PC-9 (cell line): ENCODE data around the gene SHISAL2A. TPM values are rescaled to one million over a fixed set of nuclear protein-coding genes. Genes with fewer than 3 reads are reported as not detected.
A peak's percentile ranks its signal among the peaks of the same experiment; 100 is the strongest.

Experiments used
- BruUV-seq: library from RNA; stranded (reverse); fragments of 400-500 nt; replicated peaks from 2 replicates; lab custom pipeline; 2021; lab: Mats Ljungman, UMichigan
- CTCF ChIA-PET: fragments of 300-600 bp; sonication (Branson Sonifier 250); formaldehyde crosslinking; loops from one replicate; lab custom pipeline; 2022; ENCODE audit warnings: antibody characterized with exemption; lab: Charles Lee
- POLR2A ChIA-PET: fragments of 300-600 bp; sonication (Branson Sonifier 250); formaldehyde crosslinking; loops from one replicate; lab custom pipeline; 2022; ENCODE audit warnings: antibody characterized with exemption; ENCODE audit not compliant: unreplicated experiment; lab: Charles Lee
- DNase-seq, 2 experiments: peaks; one replicate each; pipeline versions ENCODE4 v3.0.0 to v3.0.0-alpha.2; 2015 to 2022; ENCODE audit warnings: mixed read lengths in 1 of 2
- H2AFZ ChIP-seq: fragments of 200-600 bp; sonication (generic); 2 replicates; pipeline ENCODE4 v1.8.1; 2017; ENCODE audit warnings: antibody characterized with exemption
- H3F3A ChIP-seq: fragments of 200-600 bp; sonication (generic); 2 replicates; pipeline ENCODE4 v1.8.1; 2017; ENCODE audit warnings: antibody characterized with exemption, mild to moderate bottlenecking, low read depth; ENCODE audit not compliant: insufficient read depth
- H3K27ac ChIP-seq: fragments of 200-600 bp; sonication (generic); 2 replicates; pipeline ENCODE4 v1.6.1; 2016; ENCODE audit warnings: mixed run types
- H3K27me3 ChIP-seq: fragments of 200-600 bp; sonication (generic); 2 replicates; pipeline ENCODE4 v1.6.1; 2016; ENCODE audit warnings: low read depth, mixed run types; ENCODE audit not compliant: insufficient read depth
- H3K36me3 ChIP-seq: fragments of 200-600 bp; sonication (generic); 2 replicates; pipeline ENCODE4 v1.6.1; 2016; ENCODE audit warnings: low read depth, mixed run types
- H3K4me1 ChIP-seq: fragments of 200-600 bp; sonication (generic); replicated peaks from 2 replicates; pipeline ENCODE4 v1.6.1; 2016; ENCODE audit warnings: mixed run types; ENCODE audit not compliant: insufficient read depth
- H3K4me2 ChIP-seq: fragments of 200-600 bp; sonication (generic); 2 replicates; pipeline ENCODE4 v1.6.1; 2017; ENCODE audit warnings: mixed run types
- H3K4me3 ChIP-seq: fragments of 200-600 bp; sonication (generic); 2 replicates; pipeline ENCODE4 v1.6.1; 2016; ENCODE audit warnings: mixed run types
- H3K79me2 ChIP-seq: fragments of 200-600 bp; sonication (generic); 2 replicates; pipeline ENCODE4 v1.6.1; 2017; ENCODE audit warnings: low read depth, mixed run types
- H3K9me2 ChIP-seq: fragments of 200-600 bp; sonication (generic); 2 replicates; pipeline ENCODE4 v1.8.1; 2017; ENCODE audit warnings: mild to moderate bottlenecking; ENCODE audit not compliant: insufficient read depth
- H3K9me3 ChIP-seq: fragments of 200-600 bp; sonication (generic); 2 replicates; pipeline ENCODE4 v1.8.1; 2016; ENCODE audit warnings: low read depth; ENCODE audit not compliant: insufficient read depth
- H4K20me1 ChIP-seq: fragments of 200-600 bp; sonication (generic); 2 replicates; pipeline ENCODE4 v1.8.1; 2017; ENCODE audit not compliant: insufficient read depth
- CTCF ChIP-seq: fragments of 200-600 bp; sonication (generic); conservative IDR thresholded peaks from 2 replicates; pipeline ENCODE4 v1.6.1; 2017; ENCODE audit warnings: mixed run types, antibody characterized with exemption, mild to moderate bottlenecking, moderate library complexity
- EZH2 ChIP-seq: fragments of 200-600 bp; sonication (generic); IDR thresholded peaks from 2 replicates; pipeline ENCODE4 v1.8.0; 2017; ENCODE audit warnings: antibody characterized with exemption, low read depth
- intact Hi-C: fragments of 100-400 bp; cut with micrococcal nuclease; formaldehyde crosslinking; loops from one replicate; pipeline ENCODE4 v1.10.0; 2022; ENCODE audit not compliant: unreplicated experiment
- total RNA-seq: library from RNA; stranded (reverse); gene quantifications from 2 replicates; pipeline ENCODE4 v1.2.3, GENCODE V29; 2021

Gene SHISAL2A
- total RNA-seq, 1 experiment from 2014 or later, result not detected

GRCh38 chr1:52660807-52661206 lies 27.8 kb downstream of the SHISAL2A start:
- H3F3A ChIP-seq, result peaks cover 47% of the 10 kb centered on the region
- no peak for DNase-seq
- H3K9me2 ChIP-seq, result no peaks in the 10 kb centered on the region
- H3K9me3 ChIP-seq, result no peaks in the 10 kb centered on the region
- H3K27me3 ChIP-seq, result no peaks in the 10 kb centered on the region
- no peak overlapping the region for H3K4me2 ChIP-seq
- ChIA-PET POLR2A (no interaction called here), CTCF (no interaction called here)
- H3K4me1 ChIP-seq, result peaks cover 37% of the 10 kb centered on the region
- H4K20me1 ChIP-seq, result no peaks in the 10 kb centered on the region
- H3K27ac ChIP-seq, result no peak overlapping the region
- no peak for TF ChIP-seq CTCF
- TF ChIP-seq EZH2, result no peak
- no peaks in the 10 kb centered on the region for H3K36me3 ChIP-seq
- no TSS peak for BruUV-seq
- intact Hi-C loops, result no loop called here
- no peaks in the 10 kb centered on the region for H3K79me2 ChIP-seq
- no peak overlapping the region for H3K4me3 ChIP-seq
- no peak overlapping the region for H2AFZ ChIP-seq

- TF ChIP-seq CTCF, result no peak; the same call in 1 of the 2 replicates
- no peak for TF ChIP-seq EZH2
- Histone ChIP-seq H3K27me3 (no peaks in the 10 kb centered on the region), H4K20me1 (no peaks in the 10 kb centered on the region), H3K4me3 (peak overlapping the region; percentile 39; the same call in 1 of the 2 replicates), H3F3A (peaks cover 47% of the 10 kb centered on the region), H3K9me2 (no peaks in the 10 kb centered on the region), H3K9me3 (no peaks in the 10 kb centered on the region), H3K36me3 (no peaks in the 10 kb centered on the region), H3K4me2 (peak overlapping the region; percentile 73), H3K27ac (peak overlapping the region; percentile 26; the same call in 1 of the 2 replicates), H3K4me1 (peaks cover 37% of the 10 kb centered on the region), H2AFZ (peak overlapping the region; percentile 65), H3K79me2 (no peaks in the 10 kb centered on the region)
- ChIA-PET POLR2A (interaction anchor here (0.6 to 0.7 kb wide), 3 partner anchors 75 to 1198 kb away, joined by 4 to 5 read pairs (median 4); partner anchors contain the start of gene PRPF38A), CTCF (interaction anchor here (0.7 kb wide), 2 partner anchors 25 to 110 kb away, joined by 3 to 4 read pairs; partner anchors contain the start of gene TUT4)
- no TSS peak for BruUV-seq
- intact Hi-C loops, result loop anchor here (1.0 kb wide), 1 partner anchor 110 kb away; no protein-coding TSS in a partner anchor
- DNase-seq, result peak; percentile 66 to 98
These were observed 29.8 kb downstream of the SHISAL2A start for GRCh38 chr1:52662645-52663313.

GRCh38 chr1:52663716-52664115 lies 30.7 kb downstream of the SHISAL2A start:
- no peak overlapping the region for H2AFZ ChIP-seq
- H3K79me2 ChIP-seq, result no peaks in the 10 kb centered on the region
- H3K36me3 ChIP-seq, result no peaks in the 10 kb centered on the region
- ChIA-PET CTCF (interaction anchor here (0.7 kb wide), 1 partner anchor 26 kb away, joined by 3 read pairs; no protein-coding TSS in a partner anchor), POLR2A (no interaction called here)
- BruUV-seq, result no TSS peak
- DNase-seq, result no peak
- H3K27me3 ChIP-seq, result no peaks in the 10 kb centered on the region
- H3K27ac ChIP-seq, result no peak overlapping the region
- peak overlapping the region; percentile 73 for H3K4me2 ChIP-seq
- peaks cover 39% of the 10 kb centered on the region for H3K4me1 ChIP-seq
- TF ChIP-seq CTCF, result no peak
- no peak for TF ChIP-seq EZH2
- peak overlapping the region; percentile 39; the same call in 1 of the 2 replicates for H3K4me3 ChIP-seq
- no peaks in the 10 kb centered on the region for H4K20me1 ChIP-seq
- intact Hi-C loops, result no loop called here
- H3F3A ChIP-seq, result peaks cover 38% of the 10 kb centered on the region
- H3K9me2 ChIP-seq, result no peaks in the 10 kb centered on the region
- no peaks in the 10 kb centered on the region for H3K9me3 ChIP-seq
